ENCODE results near the gene ALK.

DNA sequence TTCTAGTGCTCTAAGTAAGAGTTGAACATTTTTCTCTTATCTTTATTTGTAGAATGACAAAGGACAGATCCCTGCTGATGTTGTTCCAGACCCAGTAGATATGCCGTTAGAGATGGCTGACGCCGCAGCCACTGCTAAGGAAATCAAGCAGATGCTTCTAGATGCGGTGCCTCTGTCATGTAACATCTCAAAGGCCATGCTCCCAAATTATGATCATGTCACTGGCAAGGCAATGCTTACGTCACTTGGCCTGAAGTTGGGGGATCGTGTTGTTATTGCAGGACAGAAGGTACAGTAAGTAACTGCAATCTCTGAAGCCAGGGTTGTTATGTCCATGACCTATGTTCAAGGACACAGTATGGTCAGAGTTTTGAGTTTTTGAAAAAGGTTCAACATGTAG lies 777.7 kb downstream of the ALK start:
- TF ChIP-seq GATA2 (IDR thresholded peaks at IDR 0.05; ENCODE audit: low read depth, low read length) (no peak), GATA3 (IDR thresholded peaks at IDR 0.05; ENCODE audit: low read depth, low read length) (no peak)
